HG03457 (cell line): ENCODE results near the gene SLC16A6.
"Not testable (repeated sequence)": the region's sequence is repeated elsewhere in the genome, so short reads cannot be mapped to it uniquely, and the experiment has no call there.

ENCODE experiments used
- ATAC-seq: cut with Tn5 transposase; IDR thresholded peaks from one replicate; pipeline ENCODE4 v1.9.1; 2021; ENCODE audit warnings: moderate number of reproducible peaks; ENCODE audit not compliant: unreplicated experiment

SLC16A6 gene

DNA sequence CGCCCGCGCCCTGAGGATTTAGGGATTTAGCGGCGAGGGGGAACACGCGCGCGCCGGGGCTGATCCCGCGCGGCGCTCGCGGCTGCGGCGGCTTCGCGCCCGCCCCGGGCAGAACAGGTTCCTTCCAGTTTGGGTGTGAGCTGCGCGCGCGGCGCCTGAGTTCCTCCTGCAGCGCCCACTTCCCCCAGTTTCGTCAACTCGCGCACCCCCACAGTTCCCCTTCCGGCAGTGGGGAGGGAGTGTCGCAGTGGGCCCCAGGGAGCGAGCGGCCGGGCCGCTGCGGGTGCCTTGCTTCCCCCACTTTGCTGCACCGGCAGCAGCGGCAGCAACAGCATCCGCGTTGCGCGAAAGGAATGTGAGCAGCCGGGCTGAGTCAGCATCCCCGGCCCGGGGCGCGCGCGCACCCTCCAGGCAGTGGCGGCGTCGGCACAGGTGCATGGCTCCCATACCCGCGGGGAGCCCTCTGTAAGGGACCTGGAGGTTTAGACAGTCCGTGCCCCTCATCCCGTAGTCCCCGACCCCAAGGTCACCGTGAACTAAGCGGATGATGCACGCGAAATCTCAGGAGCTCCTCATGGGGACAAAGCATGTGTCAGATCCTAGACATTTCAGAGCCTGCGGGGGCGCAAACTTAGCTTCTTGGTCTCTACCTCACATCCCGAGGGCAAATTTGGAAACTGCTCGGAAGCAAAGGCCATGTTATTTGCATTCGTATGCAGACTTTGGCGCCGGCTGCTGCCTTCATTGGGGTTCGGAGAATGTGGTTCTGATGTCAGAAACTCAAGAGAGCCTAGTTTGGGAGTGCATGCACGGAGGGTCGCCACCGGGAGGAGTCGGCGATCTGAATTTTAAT is 1.1 kb upstream of the SLC16A6 start:
- peak; percentile 41 for ATAC-seq

DNA sequence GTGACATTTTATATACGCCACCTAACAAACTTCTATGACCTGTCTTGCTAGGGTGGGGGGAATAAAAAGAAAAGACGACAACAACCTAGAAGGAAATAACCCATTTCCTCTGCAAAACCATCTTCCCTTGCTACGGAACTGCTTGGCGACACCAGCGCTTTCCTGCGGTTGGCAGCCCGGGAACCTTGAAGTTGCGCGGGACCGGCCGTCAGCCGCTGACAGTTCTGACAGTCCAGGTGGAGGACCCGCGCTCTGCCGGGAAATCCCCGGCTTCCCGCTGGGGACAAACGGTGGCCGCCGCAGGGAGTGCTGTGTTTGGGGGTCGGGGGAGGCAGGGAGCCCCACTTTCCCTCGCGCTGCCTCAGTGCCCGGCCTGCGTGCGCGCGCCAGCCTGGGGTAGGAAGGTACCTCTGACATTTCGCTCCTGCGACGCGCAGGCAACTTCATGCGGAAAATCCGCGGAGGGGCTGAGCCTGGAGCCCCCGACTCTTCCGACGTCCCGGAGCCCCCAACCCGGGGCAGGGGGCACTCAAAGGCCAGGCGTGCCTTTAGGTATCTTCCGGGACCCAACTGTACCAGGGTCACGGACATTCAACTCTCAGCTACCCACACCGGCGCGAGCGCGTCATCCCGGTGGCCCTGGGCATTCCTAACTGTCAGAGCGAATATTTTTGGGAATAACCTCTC is 516 bp downstream of the SLC16A6 start:
- ATAC-seq = no peak

DNA sequence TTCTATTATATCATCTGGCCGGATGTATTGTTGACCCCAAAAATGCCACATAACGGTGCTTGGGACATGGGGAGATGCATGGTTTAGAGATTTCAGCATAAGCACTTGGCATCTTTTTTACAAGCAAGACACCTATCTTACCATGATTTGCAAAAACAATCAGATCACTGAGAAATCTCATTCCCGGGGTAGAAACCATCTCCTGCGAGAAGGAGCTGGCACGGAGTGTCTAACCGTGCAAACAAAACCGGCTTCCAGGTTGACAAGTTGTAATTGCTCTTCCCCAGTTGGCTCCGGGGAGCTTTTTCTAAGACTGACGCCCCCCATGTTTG is 1.0 kb downstream of the SLC16A6 start:
- no peak for ATAC-seq

DNA sequence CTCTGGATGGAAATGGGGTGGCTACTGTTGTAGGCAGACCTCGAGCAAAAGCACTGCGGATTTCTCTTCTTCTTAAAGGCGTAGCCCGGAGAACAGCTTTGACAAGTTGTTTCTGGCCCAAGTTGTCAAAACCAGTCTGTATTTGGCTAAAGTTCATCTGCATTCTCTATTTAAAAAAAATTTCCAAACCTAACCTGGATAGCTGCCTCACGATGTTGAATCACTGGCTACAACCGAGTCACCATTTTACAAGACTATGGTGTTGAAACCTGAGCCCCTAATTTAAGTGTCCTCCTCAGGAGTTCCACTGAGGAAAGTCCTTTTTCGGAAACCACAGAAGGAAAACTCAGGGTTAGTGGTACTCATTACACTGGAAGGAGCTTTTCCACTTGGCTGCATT is 1.5 kb downstream of the SLC16A6 start:
- no peak for ATAC-seq

DNA sequence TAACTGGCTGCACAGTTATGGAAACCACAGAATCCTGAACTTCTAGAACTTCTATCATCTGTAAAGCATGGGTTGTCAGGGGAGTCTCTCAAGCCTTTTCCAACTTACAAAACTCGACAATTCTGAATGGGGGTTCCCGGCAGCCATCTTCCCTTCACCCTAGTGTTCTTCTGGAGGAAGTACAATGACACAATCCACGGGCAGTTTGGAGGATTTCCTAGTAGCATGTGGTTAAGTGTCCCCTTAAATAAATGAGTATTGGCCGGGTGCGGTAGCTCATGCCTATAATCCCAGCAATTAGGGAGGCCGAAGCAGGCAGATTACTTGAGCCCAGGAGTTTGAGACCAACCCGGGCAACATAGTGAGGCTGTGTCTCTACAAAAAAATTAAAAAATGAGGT is 2.1 kb downstream of the SLC16A6 start:
- ATAC-seq = no peak

DNA sequence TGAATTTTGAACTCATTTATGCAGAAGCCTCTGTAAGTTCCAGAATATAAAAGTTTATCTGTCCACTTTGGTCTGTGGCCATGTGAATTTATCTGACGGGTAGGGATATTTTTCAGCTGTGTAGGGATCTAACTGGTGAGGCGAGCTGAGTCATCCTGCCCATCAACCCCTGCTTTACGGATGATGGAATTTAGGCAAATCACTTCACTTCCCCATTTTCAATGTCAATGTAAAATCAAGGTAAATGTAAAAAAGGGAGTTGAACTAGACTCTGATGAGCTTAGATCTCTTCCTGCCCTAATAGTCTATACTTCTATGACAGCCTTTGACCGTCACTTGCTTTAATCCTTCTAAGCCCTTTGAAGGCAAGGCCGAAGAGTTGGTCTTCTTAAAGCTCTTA is 2.6 kb downstream of the SLC16A6 start:
- ATAC-seq = no peak

DNA sequence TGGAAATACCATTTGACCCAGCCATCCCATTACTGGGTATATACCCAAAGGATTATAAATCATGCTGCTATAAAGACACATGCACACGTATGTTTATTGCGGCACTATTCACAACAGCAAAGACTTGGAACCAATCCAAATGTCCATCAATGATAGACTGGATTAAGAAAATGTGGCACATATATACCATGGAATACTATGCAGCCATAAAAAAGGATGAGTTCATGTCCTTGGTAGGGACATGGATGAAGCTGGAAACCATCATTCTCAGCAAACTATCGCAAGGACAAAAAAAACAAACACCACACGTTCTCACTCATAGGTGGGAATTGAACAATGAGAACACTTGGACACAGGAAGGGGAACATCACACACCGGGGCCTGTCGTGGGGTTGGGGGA is 9.0 kb downstream of the SLC16A6 start:
- not testable (repeated sequence) for ATAC-seq

DNA sequence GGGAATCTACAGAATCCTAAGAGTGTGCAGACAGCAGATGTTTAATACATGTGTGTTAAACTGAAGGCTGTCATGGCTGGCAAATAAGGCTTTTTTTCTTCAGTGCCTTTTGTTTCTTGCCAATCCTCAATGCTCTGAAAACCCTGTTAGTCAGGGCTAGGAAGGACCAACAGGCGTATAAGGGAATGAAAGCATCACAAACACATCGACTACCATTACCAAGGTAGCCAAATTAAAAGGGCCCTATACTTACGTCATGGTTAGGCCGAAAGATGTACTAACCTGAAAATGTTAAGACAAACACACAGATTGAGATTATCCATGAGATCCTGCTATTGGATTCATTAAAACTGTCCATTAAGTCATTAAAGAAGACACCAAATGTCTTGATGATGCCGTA is 13.1 kb downstream of the SLC16A6 start:
- ATAC-seq = no peak

DNA sequence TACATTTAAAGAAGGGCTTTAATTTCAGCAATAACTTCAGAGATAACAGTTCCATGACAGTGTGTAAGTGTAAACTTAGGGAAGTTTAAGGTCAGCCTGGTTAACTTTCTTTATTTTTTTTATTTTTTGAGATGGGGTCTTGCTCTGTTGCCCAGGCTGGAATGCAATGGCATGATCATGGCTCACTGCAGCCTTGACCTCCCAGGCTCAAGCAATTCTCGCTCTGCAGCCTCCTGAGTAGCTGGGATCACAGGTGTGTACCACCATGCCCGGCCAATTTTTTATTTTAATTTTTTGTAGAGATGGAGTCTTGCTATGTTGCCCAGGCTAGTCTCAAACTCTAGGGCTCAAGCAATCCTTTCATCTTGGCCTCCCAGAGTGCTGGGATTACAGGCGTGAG is 14.6 kb downstream of the SLC16A6 start:
- not testable (repeated sequence) for ATAC-seq

DNA sequence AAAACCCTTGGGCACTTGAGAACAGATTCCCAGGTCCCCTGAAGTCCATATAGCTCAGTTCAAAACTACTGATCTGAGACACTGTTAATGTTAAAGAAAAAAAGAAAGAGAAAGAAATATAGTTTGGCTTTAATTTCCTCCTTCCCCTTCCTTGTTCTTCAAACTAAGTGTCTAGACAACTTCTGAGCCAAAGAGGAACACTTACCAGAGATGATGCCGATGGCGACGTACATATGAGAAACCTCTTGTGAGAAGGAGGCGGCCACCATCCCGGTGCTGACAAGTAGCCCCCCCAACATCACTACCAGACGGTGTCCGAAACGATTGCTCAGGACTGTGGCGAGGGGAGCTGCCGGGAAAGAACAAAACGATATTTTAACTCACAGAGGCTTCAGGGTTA is 17.2 kb downstream of the SLC16A6 start:
- ATAC-seq = no peak

DNA sequence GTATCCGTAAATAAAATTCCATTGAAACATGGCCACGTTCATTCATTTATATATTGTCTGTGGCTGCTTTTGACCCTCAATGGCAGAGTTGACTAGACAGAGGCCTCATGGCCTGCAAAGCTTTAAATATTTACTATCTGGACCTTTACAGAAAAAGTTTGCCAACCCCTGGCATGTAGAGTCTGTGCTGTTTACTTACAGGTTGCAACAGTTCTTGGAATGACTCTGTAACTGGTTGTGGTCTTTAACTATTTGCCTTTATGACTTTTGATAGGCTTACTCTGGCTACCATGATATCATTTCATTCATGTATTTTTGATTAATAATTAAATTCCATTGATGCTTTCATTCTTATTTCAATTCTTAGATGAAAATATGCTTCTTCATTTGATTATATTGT is 25.1 kb downstream of the SLC16A6 start:
- ATAC-seq = not testable (repeated sequence)

DNA sequence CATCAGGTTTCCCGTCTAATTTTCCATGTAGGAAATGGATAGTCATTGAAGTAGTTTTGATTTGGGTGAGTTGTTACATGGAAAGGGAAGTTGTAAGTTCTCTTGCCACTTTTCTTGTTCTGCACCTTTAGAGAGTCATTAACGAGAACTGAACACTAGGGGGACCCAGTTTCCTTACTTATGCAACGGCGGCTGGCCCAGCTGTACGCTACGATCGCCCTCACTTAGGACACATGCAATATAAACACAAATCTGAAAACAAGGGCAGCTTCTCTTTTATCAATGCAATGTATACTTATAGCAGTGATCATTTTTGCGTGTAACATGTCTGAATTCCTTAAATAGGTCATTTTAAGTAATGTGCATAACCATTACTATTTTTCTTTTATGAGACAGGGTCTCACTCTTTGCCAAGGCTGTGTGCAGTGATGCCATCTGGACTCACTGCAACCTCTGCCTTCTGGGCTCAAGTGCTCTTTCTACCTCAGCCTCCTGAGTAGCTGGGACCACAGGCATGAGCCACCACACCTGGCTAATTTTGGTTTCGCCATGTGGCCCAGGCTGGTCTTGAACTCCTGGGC is 27.7 kb downstream of the SLC16A6 start:
- ATAC-seq = not testable (repeated sequence)

DNA sequence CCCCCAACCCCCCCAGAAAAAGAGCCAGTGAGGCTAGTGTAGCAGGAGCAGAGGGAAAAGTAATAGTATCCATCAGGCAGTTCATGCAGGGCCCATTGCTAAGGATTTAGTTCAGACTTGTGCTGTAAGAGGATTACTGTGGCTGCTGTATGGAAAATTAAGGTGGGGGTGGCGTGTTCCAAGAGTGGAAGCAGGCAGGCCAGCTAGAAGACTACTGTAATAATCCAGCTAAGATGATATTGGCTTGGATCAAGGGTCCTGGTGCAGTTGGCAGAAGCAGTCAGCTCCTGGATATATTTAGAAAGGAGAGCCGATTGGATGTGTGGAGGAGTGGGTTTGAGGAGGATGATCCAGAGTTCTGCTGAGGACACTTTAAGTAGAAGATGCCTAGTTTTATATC is 28.5 kb downstream of the SLC16A6 start:
- ATAC-seq = not testable (repeated sequence)

DNA sequence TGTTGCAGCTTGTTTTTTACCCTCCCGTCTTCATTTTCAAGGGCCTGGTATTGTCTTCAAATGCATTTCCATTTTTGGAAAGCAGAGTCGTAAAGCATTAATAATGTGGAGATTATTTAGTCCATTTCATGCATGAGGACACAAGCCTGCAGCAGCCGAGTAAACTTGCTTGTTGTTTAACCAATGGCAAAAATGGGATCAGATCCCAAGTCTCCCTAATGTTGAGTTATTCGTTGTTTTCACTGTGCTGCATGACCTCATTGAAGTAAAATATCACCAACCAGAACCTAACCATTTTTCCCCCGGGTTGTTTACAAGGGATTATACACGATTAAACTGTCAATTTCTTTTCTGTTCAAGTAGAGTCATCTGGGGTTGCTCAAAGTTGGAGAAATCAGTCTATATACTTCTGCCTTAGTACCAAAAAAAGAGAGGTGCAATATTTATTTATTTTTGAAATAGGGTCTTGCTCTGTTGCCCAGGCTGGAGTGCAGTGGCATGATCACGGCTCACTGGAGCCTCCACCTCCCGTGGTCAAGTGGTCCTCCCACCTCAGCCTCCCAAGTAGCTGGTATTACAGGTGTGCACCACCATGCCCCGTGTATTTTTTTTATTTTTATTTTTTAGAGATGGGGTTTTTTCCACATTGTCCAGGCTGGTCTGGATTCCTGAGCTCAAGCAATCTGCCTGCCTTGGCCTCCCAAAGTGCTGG is 30.7 kb downstream of the SLC16A6 start:
- ATAC-seq = no peak

DNA sequence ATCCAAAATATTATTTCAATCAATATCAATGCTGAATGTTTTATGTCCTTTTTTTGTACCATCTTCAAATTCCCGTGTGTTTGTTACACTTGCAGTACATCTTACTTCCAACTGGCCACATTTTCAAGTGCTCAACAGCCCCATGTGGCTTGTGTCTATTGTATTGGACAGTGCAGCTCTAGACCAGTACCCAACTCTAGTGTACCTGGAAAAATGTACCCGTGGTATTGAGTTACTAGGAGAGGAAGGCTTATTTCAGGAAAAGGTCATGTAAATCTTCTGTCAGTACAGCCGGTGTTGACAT is 31.3 kb downstream of the SLC16A6 start:
- ATAC-seq = not testable (repeated sequence)

DNA sequence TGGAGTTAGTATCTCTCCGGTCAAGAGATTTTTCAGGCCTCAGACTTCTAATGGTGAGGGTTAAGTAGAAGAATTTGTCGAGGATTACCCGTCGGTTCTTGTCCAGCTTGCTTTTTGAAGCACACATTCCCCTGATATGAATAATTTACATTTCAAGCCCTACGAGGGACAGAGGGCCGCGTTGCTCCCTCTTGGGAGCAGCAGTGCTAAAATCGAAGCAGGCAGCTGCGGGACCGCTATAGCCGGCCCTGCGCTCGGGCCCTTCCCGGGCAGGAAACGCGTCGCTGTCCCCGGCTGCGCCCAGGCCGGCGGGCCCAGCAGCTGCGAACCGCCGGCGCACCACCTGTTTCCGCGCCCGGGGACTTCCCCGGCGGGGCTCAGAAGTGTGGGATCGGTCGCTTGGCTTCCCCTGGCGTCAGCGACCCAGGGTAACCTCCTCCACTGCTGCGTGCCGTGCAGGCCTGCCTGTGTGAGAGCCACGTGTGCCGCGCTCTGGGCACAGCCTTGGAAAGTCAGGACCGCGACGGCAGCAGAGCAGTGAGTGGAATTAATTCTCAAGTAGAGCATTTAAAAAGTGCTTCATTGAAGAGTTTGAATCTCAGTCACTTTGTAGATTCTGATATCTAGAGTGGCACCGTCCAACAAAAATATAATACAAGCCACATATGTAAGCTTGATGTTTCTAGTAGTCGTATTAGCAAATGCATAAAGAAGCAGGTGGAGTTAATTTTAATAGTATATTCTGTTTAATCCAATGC is 31.9 kb downstream of the SLC16A6 start:
- ATAC-seq = peak; percentile 75

DNA sequence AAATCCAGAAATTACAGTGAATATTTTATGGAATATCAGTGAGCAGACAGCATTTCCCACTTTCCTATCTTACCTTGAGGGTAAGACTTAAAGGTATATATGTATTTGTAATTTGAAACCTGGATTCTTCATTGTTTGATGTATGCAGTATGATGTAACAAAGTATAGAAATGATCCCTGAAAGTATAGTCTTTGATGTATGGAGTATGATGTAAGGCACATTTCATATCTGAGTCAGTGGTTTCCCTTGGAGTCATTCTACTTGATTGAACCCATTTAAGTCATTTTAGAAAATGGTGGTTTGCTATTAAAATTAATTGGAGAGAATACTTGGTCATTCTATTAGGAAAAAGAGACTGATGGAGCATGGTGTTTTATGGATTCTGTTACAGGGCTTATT is 33.0 kb downstream of the SLC16A6 start:
- ATAC-seq = no peak

DNA sequence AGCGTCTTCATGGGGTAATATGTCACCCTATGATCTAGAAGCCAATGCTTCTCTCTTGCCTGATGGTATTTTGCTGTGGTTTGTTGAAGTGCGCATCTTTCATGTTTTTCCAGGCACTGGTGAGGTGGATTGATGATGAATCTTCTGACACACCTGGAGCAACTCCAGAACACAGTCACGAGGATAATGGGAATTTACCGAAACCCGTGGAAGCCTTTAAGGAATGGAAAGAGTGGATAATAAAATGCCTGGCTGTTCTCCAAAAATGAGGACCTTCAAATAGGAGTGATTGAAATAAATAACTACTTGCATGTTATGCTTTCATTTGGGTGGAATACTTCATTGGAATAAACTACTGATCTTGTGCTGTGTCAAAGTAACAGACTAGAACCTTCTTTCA is 34.2 kb downstream of the SLC16A6 start:
- not testable (repeated sequence) for ATAC-seq

DNA sequence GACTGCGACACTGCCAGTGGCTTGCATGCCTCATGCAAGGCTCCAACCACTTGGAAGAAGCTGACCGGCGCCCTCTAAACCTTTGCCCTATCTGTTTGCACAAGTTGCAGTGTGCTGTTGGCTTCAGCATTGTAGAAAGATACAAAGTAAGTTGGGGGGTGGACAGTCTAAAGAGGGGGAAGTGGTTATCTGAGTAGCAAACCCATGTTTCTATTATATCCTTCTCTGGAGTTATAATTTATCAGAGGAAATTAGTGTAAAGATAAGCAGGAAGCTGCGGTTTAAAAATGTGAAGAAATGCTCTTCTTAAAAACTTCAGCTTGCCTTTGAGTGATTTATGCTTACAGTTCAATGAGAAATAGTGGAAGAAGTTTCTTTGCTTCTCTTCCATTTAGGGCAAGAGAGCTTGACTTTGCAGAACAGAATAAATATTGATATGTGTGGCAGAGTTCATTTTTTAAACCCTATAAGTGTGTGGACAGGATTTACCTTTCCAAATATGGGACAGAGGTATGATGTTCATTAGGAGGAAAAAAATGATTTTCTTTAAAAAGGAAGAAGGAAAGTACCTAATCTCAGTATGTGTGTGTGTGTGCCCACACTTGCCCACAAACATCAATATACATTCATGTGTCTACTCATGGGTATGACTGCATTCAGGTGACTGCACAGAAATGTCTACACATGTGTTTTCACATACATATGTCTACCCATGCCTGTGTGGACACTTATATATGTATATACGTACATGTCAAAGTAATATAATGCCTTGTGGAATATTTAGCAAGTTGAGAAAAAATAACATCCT is 35.0 kb downstream of the SLC16A6 start:
- no peak for ATAC-seq

DNA sequence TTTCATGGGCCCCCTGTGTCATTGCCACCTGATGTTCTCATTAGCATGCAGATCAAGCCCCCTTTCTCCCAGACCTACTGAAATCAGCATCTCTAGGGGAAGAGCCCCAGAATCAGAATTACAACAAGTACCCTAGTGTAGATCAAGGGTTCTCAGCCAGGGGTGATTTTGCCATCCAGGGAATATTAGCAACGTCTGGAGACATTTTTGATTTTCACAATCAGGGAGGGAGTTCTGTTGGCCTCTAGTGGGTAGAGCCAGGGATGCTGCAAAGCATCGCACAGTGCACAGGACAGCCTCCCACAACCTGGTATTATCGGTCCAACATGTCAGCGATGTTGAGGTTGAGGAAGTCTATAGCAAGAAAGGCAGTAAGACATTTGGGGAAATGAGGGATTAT is 35.8 kb downstream of the SLC16A6 start:
- ATAC-seq = no peak
